BE2C (cell line): ENCODE data around the gene OR5H14.
A peak's percentile ranks its signal among the peaks of the same experiment; 100 is the strongest.
"Not testable (repeated sequence)": the region's sequence is repeated elsewhere in the genome, so short reads cannot be mapped to it uniquely, and the experiment has no call there.

Source experiments
- DNase-seq: peaks from one replicate; pipeline ENCODE4 v3.0.0-alpha.2; 2020
- H3K27me3 ChIP-seq: fragments of 250-450 bp; sonication (Bioruptor Pico); 2 replicates; pipeline ENCODE4 v1.5.1; 2020; ENCODE audit warnings: mild to moderate bottlenecking
- H3K36me3 ChIP-seq: fragments of 250-450 bp; sonication (Bioruptor Pico); 2 replicates; pipeline ENCODE4 v1.5.1; 2020; ENCODE audit warnings: mild to moderate bottlenecking
- H3K4me1 ChIP-seq: fragments of 250-450 bp; sonication (Bioruptor Pico); 2 replicates; pipeline ENCODE4 v1.5.1; 2020
- H3K4me3 ChIP-seq: 2 replicates; pipeline ENCODE4 v1.5.1; 2011; ENCODE audit warnings: low read depth, low read length
- H3K9me3 ChIP-seq: fragments of 250-450 bp; sonication (Bioruptor Pico); 2 replicates; pipeline ENCODE4 v1.5.1; 2020
- CTCF ChIP-seq: IDR thresholded peaks from 2 replicates; pipeline ENCODE4 v1.5.1; 2012; ENCODE audit warnings: mild to moderate bottlenecking, low read depth, low read length

The OR5H14 gene

GRCh38 chr3:98115717-98116116 lies 31.6 kb upstream of the OR5H14 start:
- TF ChIP-seq CTCF: no peak
- Histone ChIP-seq H3K36me3 (no peaks in the 10 kb centered on the region), H3K4me1 (no peaks in the 10 kb centered on the region), H3K4me3 (no peak overlapping the region), H3K27me3 (no peaks in the 10 kb centered on the region), H3K9me3 (no peaks in the 10 kb centered on the region)
- no peak for DNase-seq

DNA sequence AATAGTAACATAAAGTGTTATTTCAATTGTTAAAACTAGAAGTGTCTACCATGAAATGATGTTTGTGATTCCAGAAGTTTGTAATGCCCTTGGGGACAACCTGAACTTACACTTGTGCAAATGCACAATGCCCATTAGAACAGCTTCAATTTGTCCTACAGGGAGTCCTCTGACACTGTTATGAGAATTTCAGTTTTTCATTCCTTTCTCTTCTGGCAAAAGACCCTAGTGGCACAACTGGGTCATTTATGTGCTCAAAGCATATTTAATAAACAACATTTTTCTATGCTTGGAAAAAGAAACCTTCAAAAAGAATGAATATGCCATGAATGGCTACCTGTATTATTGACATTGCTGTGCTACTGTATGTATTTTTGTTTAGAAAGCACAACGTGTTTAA lies 16.9 kb upstream of the OR5H14 start, which contains the start of gene OR5H1:
OR5H1 (plus strand) TSS at position 301 of the 400 bp plus-strand sequence. CDS start 1,977 bp downstream, outside the sequence.
- TF ChIP-seq CTCF: no peak
- no peak for DNase-seq
- Histone ChIP-seq H3K4me1 (no peaks in the 10 kb centered on the region), H3K36me3 (no peaks in the 10 kb centered on the region), H3K4me3 (no peak within 1 kb of the TSS), H3K27me3 (no peaks in the 10 kb centered on the region; the same call in 1 of the 2 replicates), H3K9me3 (no peaks in the 10 kb centered on the region)

GRCh38 chr3:98136631-98137030 lies 10.6 kb upstream of the OR5H14 start:
- Histone ChIP-seq H3K36me3 (no peaks in the 10 kb centered on the region), H3K4me1 (peaks cover 4% of the 10 kb centered on the region), H3K27me3 (no peaks in the 10 kb centered on the region), H3K4me3 (no peak overlapping the region), H3K9me3 (no peaks in the 10 kb centered on the region)
- no peak for TF ChIP-seq CTCF
- DNase-seq: peak; percentile 40

GRCh38 chr3:98137826-98138557 lies 9.3 kb upstream of the OR5H14 start:
- H3K4me1 ChIP-seq, DNase-seq, H3K27me3 ChIP-seq, H3K9me3 ChIP-seq, H3K36me3 ChIP-seq: not testable (repeated sequence)
- H3K4me3 ChIP-seq: peak overlapping the region; percentile 52

DNA sequence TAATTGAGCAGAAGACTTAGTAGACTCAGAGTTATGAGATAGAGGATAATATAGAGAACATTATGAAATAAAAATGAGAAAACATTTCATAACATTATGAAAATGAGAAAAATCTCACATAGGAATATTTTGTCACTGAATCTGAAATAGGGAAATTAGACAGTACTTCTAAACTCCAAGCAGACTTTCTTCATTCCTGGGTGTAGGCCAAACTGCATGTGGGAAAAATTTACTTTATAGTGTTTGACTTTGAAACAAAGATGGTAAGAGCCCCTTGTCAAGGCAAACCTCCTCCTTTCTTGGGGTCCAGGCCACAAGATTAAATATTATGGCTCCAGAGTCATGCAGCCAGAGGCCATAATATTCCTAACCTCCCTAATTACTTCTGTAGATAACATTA lies 6.7 kb upstream of the OR5H14 start:
- H3K9me3 ChIP-seq: no peaks in the 10 kb centered on the region
- TF ChIP-seq CTCF: no peak

DNA sequence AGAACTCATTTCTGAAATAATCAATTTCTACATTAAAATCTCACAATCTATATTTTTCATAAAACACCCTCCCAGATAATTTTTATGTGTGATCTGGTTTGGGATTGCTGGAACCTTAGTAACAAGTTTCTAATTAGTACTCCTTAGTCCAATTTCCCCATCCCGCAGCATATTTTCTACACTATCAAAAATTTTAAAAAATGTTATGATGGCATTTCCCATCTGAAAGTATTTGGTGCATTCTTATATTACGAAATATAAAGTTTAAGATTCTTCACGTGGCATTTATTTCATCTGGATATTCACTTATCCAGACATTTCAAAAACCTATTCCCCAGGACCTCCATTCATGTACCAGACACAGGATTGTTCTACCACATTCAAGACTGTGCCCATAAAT lies 1.5 kb downstream of the OR5H14 start:
- Histone ChIP-seq H3K9me3 (no peaks in the 10 kb centered on the region), H3K4me3 (no peak overlapping the region), H3K27me3 (no peaks in the 10 kb centered on the region), H3K36me3 (no peaks in the 10 kb centered on the region), H3K4me1 (no peaks in the 10 kb centered on the region)
- no peak for TF ChIP-seq CTCF
- no peak for DNase-seq

More for the DNA sequence above, 6.7 kb upstream of the OR5H14 start:
- DNase-seq: no peak
- Histone ChIP-seq H3K4me3 (no peak overlapping the region), H3K4me1 (peaks cover 4% of the 10 kb centered on the region), H3K36me3 (no peaks in the 10 kb centered on the region), H3K27me3 (no peaks in the 10 kb centered on the region)

DNA sequence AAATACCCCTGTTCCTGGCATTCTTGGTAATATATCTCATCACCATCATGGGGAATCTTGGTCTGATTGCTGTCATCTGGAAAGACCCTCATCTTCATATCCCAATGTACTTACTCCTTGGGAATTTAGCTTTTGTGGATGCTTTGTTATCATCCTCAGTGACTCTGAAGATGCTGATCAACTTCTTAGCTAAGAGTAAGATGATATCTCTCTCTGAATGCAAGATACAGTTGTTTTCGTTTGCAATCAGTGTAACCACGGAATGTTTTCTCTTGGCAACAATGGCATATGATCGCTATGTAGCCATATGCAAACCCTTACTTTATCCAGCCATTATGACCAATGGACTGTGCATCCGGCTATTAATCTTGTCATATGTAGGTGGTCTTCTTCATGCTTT lies 2.2 kb downstream of the OR5H14 start:
- not testable (repeated sequence) for H3K9me3 ChIP-seq, H3K4me3 ChIP-seq, DNase-seq, H3K4me1 ChIP-seq, H3K27me3 ChIP-seq, H3K36me3 ChIP-seq
